HG03135 (cell line): ENCODE measurements around the gene AGAP2.
"Not testable (repeated sequence)": the region's sequence is repeated elsewhere in the genome, so short reads cannot be mapped to it uniquely, and the experiment has no call there.

Source experiments
- ATAC-seq: cut with Tn5 transposase; IDR thresholded peaks from one replicate; pipeline ENCODE4 v1.9.1; 2021; ENCODE audit warnings: mild to moderate bottlenecking, moderate library complexity; ENCODE audit not compliant: unreplicated experiment

The AGAP2 gene

DNA sequence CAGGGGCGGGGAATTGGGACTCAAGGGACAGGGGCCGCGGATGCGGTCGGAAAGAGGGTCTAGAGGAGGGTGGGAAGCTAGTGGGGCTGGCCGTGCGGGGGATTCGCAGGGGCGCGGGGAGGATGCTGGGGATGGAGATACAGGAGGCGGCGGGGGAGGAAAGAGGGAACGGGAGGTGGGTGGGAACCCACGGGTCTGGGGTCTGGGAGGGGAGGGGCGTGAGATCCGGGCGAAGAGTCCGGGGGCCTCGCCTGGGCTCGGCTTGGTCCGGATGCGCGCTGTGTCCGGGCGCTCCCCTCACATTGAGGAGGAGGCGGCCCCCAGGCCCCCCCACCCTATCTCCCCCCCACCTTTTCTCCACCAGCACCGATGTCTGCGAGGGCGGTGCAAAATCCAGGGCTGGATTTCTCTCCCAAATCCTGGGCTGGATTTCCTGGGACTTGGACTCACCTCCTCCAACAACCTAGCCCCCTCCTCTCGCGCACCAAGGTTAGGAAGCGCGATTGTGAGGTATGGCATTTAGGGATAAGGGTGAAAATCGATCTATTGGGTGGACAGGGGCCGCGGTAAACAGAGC lies at the start of gene AGAP2:
Gene AGAP2 (minus strand): TSS at position 82 of the 577 bp plus-strand sequence. CDS start 496 bp downstream, outside the sequence.
- no peak for ATAC-seq

DNA sequence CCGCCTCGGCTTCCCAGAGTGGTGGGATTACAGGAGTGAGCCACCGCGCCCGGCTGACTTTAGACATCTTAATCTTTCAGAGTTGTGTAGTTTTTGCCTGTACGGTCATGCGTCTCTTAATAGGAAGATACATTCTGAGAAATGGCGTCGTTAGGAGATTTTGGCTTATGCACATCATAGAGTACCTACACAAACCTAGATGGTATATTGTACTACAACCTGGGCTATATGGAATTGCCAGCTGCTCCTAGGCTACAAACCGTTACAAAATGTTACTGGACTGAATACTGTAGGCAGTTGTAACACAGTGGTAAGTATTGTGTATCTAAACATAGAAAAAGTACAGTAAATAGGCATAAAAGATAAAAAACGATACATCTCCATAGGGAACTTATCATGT lies 45.3 kb upstream of the AGAP2 start:
- ATAC-seq = no peak

DNA sequence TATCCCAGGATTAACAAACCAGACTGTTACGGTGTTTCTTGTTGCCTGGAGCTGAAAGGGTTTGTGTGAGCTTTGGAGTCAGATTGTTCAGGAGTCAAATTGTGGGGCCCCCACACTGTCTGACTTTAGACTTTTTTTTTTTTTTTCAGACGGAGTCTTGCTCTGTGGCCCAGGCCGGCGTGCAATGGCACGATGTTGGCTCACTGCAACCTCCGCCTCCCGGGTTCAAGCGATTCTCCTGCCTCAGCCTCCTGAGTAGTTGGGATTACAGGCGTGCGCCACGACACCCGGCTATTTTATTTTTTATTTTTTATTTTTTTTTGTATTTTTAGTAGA lies 44.9 kb upstream of the AGAP2 start:
- ATAC-seq = no peak

DNA sequence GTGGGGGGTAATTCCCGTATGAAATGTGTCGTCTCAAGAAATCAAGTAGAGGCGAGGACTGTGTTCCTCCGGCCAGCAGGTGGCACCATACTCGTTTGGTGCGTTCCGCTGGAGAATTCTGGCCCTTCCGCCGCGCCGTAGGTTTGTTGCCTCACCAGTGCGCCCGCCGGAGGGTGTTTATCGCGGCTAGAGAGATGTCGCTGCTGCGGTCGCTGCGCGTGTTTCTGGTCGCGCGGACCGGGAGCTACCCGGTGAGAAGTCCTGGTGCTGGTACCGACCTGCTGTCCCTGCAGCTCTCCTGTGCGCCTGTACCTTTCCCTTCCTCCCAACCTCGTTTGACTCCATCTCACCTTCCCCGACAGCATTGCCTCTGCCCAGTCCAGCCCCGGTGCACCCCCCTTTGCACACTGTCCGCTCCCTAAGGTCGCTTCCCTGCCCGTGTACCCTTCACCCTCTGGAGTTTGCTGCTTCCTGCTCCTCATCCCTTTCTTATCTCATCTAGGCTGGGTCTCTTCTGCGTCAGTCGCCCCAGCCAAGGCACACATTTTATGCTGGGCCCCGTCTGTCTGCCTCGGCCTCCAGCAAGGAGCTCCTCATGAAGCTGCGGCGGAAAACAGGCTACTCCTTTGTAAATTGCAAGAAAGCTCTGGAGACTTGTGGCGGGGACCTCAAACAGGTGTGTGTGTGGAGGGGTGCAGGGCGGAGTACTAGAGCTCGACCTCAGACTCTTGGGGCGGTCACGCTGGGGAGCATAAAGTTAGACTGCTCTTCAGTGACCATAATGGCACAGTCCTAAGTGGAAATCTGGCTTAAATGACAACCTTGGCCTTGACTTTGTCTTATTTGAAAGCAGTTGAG lies 44.3 kb upstream of the AGAP2 start, which contains the start of gene TSFM:
Gene TSFM (plus strand): TSS at position 180 of the 858 bp plus-strand sequence. CDS start 15 bp downstream, at position 195.
- peak; percentile 85 for ATAC-seq

DNA sequence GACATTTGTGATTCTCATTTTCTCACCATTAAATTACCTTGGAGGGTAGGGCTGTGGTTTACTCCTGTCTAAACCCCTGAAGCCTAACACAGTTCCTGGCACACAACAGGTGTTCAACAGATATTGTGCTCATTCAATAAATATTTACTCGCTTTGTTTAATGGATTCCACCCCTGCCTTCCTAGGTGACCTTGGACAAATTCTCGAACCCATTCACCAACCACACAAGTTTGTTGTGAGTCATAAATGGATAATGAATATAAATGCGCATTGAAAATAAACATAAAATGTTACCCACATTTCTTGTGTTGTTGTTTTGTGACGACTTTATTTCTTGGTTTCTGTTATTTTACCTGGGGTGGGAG lies 43.7 kb upstream of the AGAP2 start:
- no peak for ATAC-seq

DNA sequence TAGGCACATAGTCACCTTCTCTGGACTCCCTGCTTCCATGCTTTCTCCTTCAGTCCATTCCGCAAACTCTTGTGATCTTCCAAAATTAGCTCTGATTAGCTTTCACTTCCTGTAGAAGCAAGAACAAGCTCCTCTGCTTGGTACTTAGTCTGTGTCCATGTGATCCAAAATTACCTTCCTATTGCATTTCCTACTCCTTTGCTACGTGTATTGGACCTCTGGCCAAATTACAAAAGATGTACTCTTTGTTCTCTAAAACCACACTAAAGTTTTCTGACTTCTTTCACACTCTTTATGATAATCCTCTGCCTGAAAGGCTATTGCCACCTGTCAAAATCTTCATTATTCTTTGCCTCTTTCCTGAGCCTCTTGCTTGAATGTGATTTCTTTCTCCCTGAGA lies 43.3 kb upstream of the AGAP2 start:
- ATAC-seq = no peak

DNA sequence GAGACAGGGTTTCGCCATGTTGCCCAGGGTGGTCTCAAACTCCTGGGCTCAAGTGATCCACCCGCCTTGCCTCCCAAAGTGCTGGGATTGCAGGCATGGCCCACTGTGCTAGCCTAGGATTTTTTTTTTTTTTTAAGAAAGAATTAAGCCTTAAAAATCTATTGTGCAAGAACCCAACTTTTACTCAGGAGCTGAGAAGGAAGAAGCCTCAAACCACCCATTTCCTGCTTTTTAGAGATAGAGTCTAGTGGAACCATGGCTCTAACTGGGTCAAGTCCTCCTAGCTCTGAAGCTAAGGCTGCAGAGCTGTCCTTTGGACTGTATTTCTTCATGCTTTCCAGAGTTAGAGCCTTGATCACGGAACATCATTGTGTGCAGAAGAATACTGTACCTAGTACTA lies 42.7 kb upstream of the AGAP2 start:
- ATAC-seq = no peak

DNA sequence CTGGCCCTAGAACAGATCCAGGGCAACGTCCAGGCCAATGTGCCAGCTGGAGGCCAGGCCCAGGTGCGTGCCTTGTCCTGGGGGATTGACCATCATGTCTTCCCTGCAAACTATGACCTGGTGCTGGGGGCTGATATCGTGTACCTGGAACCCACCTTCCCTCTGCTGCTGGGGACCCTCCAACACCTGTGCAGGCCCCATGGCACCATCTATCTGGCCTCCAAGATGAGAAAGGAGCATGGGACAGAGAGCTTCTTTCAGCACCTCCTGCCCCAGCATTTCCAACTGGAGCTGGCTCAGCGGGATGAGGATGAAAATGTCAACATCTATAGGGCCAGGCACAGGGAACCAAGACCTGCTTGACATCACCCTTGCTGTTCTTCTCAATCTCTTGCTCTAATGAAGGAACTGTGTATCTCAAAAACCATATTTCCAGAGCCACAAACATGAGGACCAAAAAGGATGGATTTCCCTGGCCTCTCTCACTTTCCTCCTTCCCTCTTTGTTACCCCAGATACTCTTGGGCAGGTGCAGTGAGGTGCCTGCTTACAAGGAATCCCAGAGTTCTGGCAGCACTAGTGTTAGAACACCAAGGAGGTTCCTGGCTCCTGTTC lies 41.8 kb upstream of the AGAP2 start:
- ATAC-seq = no peak

DNA sequence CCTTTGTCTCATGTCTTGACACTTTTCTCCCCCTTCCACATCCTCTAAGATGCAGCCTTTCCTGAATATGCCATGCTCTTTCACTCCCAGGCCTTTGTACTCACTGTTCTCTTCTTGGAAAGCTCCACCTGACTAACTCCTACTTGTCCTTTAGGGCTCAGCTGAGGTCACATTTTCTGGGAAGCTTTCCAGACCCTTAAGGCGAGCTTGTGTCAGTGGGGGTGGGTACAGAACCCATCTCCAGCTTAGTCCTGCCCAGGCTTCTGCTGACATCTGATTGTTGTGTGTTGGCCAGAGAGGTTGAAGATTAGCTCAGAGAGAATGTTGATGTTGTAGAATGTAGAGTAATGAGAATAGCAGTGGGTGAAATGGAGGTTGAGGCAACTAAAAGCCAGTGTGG lies 41.2 kb upstream of the AGAP2 start:
- ATAC-seq = no peak

DNA sequence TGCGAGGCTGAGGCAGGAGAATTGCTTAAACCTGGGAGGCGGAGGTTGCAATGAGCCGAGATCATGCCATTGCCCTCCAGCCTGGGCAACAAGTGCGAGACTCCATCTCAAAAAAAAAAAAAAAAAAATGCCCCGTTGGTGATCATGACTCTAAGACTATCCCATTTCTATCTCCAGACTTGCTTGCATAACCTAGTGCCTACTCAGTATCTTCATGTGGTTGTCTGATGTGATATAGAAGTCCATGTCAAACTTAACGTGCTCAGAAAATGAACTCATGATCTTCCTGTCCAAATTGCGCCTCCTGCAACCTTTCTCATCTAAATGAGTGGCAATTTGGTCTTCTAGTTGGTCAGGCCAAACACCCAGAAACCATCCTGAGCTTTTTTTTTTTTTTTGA lies 39.4 kb upstream of the AGAP2 start:
- no peak for ATAC-seq

DNA sequence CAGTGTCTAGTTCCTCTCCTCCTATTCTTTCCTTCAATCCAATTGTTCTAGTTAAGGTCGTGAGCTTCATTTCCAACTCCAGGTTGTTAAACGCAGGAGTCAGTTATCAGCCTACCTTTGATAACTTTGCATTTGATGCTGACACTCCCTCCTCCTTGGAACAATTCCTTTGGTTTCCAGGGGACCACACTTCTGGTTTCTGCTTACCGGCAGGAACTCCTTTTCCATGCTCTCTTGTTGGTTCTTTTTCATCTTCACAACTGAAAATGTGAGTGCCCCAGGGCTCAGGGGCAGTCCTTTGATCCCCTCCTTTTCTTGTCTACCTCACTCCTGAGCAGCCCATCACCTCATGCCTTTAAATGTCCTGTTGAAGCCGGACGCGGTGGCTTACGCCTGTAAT lies 38.8 kb upstream of the AGAP2 start:
- no peak for ATAC-seq

DNA sequence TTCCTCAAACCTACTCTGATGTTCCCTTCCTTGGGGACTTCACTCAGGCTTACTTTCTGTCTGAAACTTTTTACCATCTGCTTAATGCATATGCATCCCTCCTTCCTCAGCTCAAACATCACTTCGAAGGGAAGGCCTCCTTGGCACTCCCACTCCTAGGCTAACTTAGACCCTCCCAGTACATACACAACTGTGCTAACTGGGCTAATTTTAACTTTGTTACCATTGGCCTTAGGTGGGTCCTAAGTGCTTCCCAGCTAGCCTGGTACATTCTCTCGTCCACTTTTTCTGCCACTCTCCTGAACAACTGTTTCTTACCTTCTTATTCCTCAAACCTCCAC lies 37.7 kb upstream of the AGAP2 start:
- ATAC-seq = no peak

DNA sequence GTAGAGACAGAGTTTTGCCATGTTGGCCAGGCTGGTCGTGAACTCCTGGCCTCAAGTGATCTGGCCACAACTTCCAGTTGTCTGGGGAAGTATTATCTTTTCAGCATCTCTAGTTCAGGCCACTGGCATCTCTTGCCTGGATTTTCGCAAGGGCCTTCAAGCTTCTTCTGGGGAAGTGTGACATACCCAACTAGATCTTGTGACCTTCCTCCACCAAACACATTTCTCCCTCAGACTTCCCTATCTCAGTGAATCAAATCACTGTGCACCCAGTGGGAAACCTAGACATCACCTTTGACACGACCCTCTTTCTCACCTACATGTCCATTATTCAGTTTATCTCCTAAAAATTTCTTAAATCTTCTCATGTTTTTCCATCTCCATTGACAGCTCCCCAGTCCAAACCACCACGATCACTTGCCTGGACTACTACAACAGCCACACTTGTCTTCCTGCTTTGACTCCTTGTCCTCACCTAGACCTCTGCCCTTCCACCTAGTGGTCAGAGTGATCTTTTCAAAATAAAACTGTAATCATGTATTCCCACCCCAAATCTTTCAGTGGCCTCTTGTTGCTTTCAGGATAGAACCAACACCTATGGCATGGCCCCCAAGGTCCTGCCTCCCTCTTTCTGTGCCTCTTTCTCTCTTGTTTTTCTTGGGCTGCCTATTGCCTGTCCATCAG lies 37.2 kb upstream of the AGAP2 start:
- no peak for ATAC-seq

DNA sequence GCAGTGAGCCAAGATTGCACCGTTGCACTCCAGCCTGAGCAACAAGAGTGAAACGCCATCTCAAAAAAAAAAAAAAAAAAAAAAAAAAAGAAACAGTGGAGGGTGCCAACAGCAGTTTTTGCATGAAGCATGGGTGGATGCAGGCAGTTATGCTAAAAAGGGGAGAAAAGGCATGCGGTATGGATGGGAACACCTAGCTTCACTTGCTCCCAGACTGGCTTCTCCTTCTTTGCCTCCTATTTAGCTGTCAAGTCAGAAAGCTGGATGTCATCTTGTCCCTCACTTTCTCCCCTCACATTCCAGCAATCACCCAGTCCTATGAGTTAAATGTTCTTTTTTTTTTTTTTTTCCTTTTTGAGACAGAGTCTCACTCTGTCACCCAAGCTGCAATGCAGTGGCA lies 36.5 kb upstream of the AGAP2 start:
- ATAC-seq = no peak

DNA sequence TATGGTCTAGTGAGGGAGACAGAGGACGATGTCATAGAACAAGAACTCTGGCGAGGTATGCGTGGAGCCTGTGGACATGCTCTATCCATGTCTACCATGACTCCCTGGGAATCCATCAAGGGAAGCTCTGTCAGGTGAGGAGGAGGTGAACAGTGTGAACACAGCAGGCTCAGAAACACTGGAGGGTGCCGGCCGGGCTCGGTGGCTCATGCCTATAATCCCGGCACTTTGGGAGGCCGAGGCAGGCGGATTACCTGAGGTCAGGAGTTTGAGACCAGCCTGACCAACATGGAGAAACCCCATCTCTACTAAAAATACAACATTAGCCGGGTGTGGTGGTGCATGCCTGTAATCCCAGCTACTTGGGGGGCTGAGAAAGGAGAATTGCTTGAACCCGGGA lies 36.1 kb upstream of the AGAP2 start:
- not testable (repeated sequence) for ATAC-seq

DNA sequence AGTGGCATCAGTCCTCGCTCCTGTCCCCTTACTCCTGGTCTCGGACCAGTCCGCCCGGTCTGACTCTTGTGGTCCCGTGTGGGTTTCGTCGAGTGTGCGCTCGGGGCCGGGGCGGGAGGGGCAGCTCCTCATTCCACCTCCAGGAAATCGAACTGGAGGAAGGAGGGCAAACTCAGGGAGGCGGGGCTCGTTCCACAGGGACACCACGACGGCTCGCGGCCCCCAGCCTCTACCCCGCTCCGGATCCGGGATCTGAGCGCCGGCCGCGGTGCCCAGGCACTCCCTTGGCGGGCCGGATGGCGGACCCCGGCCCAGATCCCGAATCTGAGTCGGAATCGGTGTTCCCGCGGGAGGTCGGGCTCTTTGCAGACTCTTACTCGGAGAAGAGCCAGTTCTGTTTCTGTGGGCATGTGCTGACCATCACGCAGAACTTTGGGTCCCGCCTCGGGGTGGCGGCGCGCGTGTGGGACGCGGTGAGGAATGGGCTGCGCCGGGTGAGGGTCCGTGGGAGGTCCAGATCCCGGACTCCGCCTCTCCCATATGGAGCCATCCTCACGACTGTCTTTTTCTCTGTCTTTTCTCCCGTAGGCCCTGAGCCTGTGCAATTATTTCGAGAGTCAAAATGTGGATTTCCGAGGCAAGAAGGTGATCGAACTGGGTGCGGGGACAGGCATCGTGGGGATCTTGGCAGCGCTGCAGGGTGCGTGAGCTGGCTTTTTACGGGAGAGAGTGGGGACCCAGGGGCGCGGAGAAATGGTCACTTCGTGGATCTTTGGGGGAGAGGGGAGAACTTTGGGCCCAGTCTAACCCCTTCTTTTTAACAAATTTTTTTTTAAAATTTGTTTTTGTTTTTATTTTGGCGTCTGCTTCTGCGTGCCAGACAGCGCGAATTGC lies 34.1 kb upstream of the AGAP2 start, which contains the start of gene EEF1AKMT3:
Gene EEF1AKMT3 (plus strand): TSS at position 186 of the 894 bp plus-strand sequence. CDS start 111 bp downstream, at position 297.
- peak; percentile 8 for ATAC-seq

DNA sequence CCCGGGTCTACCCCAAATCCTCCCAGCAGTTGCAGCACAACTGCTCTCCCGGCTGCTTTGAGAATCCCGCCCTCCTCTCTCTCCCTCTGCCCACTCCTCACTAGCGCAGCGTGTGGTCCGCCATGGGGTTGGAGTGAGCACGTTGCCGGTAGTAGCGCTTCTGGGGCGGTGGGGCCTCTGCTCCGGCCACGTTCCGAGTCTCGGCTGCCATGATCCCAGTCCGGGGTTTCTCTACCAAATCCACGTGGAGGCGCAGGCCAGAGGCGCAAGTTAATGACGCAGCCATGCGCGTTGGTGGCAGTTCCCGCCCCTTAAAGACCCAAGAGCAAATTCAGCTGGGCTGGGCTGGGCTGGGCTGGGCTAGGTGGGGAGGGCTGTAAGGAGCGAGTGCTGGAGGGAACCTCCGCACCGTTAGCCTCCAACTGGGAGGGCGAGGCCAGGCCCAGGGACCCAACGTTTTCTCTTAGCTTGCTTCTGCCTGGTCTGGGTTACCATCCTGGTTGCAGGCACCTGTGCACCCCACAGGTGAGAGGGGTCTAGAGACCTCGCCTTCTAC lies 33.4 kb upstream of the AGAP2 start, which contains the start of gene METTL1:
Gene METTL1 (minus strand): TSS at position 233 of the 556 bp plus-strand sequence. CDS start 22 bp downstream, at position 211.
- peak; percentile 77 for ATAC-seq

DNA sequence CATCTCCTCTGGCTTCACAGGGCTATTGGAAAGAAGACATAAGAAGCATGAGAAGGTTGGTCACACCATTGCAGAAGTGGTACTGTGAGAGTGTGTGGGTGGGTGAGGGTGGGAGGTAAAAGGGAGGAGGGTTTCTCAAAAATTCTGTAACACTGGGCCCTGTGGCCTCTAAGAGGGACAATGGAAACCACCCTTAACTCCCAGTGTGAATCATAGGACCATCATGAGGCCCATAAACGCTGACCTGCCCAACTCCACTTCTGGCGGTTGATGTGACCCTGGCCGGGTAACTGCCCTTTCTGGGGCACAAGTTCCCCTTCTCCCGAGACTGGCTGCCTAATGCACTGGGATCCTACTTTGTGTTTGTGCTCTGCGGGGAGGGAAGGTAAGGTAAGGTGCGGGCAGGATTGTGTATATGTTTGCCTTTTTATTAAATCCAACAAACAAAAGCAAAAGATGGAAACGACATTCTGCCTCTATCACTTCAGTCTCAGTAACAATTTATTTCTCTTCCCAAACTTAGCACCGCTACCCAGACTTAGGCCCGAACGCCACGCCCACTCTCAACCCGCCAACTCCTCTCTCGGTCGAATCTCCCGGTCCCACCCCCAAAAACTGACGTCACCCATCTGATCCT lies 32.8 kb upstream of the AGAP2 start:
- peak; percentile 80 for ATAC-seq

DNA sequence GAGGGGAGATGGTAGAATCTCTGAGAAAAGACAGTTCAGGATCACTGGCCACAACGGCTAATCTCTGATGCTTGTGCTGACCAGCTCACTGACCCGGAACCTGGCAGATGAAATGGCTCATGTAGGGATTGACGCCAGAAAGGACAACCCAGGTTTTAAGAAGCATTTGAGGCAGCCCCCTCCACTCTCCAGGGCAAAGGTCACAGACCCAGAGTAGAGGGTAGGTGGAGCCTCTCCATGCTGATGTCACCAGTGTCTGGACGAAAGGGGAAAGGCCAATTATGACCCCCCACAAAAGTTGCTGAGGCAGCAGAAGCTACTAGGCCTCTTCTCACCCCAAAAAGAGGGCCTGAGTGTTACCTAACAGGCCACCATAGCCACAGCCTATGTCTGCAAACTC lies 32.2 kb upstream of the AGAP2 start:
- no peak for ATAC-seq

DNA sequence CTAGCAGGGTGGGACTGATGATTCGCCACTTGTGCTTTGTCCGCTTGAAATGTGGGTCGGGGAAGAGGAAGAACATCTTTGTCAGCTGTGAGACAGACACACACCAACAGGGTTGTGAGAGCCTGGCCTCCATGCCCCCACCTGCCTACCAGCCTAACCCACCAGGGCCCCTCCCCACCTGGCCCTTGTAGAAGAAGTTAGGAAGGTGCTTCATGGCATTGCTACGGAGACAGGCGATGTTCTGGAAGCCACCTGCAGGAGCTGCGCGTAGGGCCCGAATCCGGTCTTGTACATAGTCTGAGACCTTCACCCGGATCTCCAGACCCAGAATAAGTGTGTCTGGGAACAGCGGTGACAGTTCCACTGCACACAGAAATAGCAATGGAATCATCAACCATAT lies 31.1 kb upstream of the AGAP2 start:
- no peak for ATAC-seq
